ENCODE results near the gene ANKFN1.

The ANKFN1 gene

DNA sequence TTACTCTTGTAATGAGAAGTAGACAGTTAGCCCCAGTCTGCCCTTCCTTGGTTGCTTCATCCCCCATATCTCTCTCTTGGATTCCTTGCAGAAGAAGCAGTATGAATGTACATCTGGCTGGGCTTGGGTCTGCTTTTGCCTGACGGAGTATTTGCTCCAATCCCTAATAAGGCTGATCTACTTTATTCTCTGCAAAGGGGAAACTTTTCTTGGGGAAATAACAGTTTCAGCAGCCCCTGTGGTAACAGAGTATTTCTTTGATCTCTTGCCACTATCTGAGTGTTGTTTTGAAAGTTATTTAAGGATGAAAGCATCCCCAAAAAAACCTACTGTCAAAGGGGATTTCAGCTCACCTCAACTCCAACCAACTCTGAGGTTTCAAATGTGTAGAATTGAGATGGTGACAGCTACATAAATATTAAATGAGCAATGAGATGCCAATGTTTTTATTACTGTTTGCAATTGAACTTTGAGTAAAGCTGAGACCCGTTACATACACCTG, 271.3 kb downstream of the ANKFN1 start:
- Histone ChIP-seq H3K36me3 (ENCODE audit: control insufficient read depth in 1 of 2, insufficient read depth in 2 of 2, low read length in 2 of 2) (no peaks in the 10 kb centered on the region), H3K9me3 (ENCODE audit: control insufficient read depth in 1 of 2, low read length in 2 of 2) (no peaks in the 10 kb centered on the region), H3K27ac (ENCODE audit: low read depth, low read length) (no peak overlapping the region), H3K4me3 (ENCODE audit: low read depth in 1 of 2, low read length in 2 of 2) (no peak overlapping the region), H3K27me3 (ENCODE audit: control insufficient read depth in 1 of 2, insufficient read depth in 2 of 2, low read length in 2 of 2) (no peaks in the 10 kb centered on the region), H3K9ac (ENCODE audit: low read depth in 1 of 2, low read length in 2 of 2) (no peak overlapping the region), H3K4me1 (ENCODE audit: control insufficient read depth in 1 of 2, insufficient read depth in 2 of 2, low read length in 2 of 2) (no peaks in the 10 kb centered on the region)

DNA sequence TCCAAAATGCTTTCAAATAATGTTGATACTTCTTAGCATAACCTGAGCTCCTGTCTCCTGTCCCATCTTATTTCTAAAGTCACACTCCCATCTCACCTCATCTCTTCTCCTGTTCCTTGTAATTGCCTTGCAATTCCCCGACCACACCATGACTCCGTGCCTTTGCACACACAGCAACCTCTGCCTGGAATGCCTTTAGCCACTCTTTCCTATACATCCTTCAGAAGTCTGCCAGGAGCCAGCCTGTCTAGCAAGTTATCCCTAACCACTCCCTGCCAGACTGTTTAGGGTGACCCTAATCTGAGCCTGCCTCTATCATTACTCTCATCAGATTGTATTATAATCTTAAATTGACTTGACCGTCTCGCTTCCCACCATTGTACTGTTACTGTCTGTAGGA, 272.2 kb downstream of the ANKFN1 start:
- Histone ChIP-seq H3K36me3 (ENCODE audit: control insufficient read depth in 1 of 2, insufficient read depth in 2 of 2, low read length in 2 of 2) (no peaks in the 10 kb centered on the region), H3K27me3 (ENCODE audit: control insufficient read depth in 1 of 2, insufficient read depth in 2 of 2, low read length in 2 of 2) (no peaks in the 10 kb centered on the region), H3K9ac (ENCODE audit: low read depth in 1 of 2, low read length in 2 of 2) (no peak overlapping the region), H3K27ac (ENCODE audit: low read depth, low read length) (no peak overlapping the region), H3K4me1 (ENCODE audit: control insufficient read depth in 1 of 2, insufficient read depth in 2 of 2, low read length in 2 of 2) (no peaks in the 10 kb centered on the region), H3K4me3 (ENCODE audit: low read depth in 1 of 2, low read length in 2 of 2) (no peak overlapping the region), H3K9me3 (ENCODE audit: control insufficient read depth in 1 of 2, low read length in 2 of 2) (no peaks in the 10 kb centered on the region)

DNA sequence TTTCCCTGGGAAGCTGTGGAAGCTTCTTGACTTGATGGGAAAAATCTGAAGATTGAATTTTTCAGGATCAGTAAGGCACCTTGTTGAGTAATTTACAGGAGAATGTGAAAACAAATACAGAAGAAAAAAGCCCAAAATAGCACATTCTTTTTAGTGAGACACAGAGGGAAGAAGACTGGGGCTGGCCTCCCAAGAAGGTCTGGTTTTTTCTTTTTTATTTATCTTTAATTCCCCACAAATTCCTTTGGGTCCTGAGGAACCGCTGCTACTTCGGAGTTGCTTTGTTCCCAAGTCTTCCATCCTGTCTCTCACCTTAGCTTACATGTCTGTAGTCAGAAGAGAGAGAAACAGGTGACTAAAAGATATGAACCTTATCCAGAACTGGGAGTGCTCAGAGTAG, 273.6 kb downstream of the ANKFN1 start:
- Histone ChIP-seq H3K4me3 (ENCODE audit: low read depth in 1 of 2, low read length in 2 of 2) (no peak overlapping the region), H3K4me1 (ENCODE audit: control insufficient read depth in 1 of 2, insufficient read depth in 2 of 2, low read length in 2 of 2) (no peaks in the 10 kb centered on the region), H3K27ac (ENCODE audit: low read depth, low read length) (no peak overlapping the region), H3K27me3 (ENCODE audit: control insufficient read depth in 1 of 2, insufficient read depth in 2 of 2, low read length in 2 of 2) (no peaks in the 10 kb centered on the region), H3K36me3 (ENCODE audit: control insufficient read depth in 1 of 2, insufficient read depth in 2 of 2, low read length in 2 of 2) (no peaks in the 10 kb centered on the region), H3K9me3 (ENCODE audit: control insufficient read depth in 1 of 2, low read length in 2 of 2) (no peaks in the 10 kb centered on the region), H3K9ac (ENCODE audit: low read depth in 1 of 2, low read length in 2 of 2) (no peak overlapping the region)

DNA sequence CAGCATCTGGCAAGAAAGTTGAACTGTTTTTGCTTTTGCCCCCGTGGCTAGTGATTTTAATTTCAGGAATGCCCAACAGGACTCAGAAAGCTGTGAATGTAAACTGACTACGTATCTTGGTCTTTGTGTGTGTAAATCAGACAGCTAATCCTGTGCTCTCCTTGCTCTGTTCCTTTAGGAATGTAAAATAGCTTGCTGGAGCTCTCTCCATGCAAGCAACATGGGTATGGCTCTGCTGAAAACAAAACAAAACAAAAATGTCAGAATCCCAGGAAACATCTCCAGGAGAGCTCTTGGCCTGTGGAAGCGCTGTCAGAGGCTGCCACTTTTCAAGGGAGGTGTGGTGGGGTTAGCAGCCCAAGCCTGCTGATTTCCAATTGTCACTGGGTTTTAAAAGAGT, 278.5 kb downstream of the ANKFN1 start:
- no peak overlapping the region for H3K9ac ChIP-seq (ENCODE audit: low read depth in 1 of 2, low read length in 2 of 2)
- no peaks in the 10 kb centered on the region for H3K27me3 ChIP-seq (ENCODE audit: control insufficient read depth in 1 of 2, insufficient read depth in 2 of 2, low read length in 2 of 2)
- H3K4me1 ChIP-seq (ENCODE audit: control insufficient read depth in 1 of 2, insufficient read depth in 2 of 2, low read length in 2 of 2), result no peaks in the 10 kb centered on the region
- no peaks in the 10 kb centered on the region for H3K36me3 ChIP-seq (ENCODE audit: control insufficient read depth in 1 of 2, insufficient read depth in 2 of 2, low read length in 2 of 2)
- no peak overlapping the region for H3K4me3 ChIP-seq (ENCODE audit: low read depth in 1 of 2, low read length in 2 of 2)
- no peak overlapping the region for H3K27ac ChIP-seq (ENCODE audit: low read depth, low read length)
- H3K9me3 ChIP-seq (ENCODE audit: control insufficient read depth in 1 of 2, low read length in 2 of 2), result no peaks in the 10 kb centered on the region

DNA sequence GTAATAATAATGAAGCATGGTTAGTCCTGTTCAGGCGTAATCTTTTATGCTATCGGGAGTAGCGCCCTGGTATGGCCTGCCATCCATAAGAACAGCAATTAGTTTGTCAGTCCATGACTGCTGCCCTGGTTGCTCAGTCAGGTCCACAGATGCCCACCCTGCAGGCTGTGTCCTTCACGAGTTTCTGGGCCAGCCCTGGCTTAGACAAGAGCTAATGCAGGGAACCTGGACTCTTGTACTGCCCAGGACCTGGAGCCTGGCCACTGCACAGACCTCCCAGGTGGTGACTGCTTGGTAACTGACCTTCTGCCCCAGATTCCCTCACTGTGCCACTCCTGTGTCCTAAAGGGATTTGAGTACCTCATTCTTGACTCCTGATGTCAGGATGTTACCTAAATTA, 279.2 kb downstream of the ANKFN1 start:
- no peaks in the 10 kb centered on the region for H3K4me1 ChIP-seq (ENCODE audit: control insufficient read depth in 1 of 2, insufficient read depth in 2 of 2, low read length in 2 of 2)
- no peak overlapping the region for H3K4me3 ChIP-seq (ENCODE audit: low read depth in 1 of 2, low read length in 2 of 2)
- H3K27me3 ChIP-seq (ENCODE audit: control insufficient read depth in 1 of 2, insufficient read depth in 2 of 2, low read length in 2 of 2), result no peaks in the 10 kb centered on the region
- no peak overlapping the region for H3K27ac ChIP-seq (ENCODE audit: low read depth, low read length)
- no peaks in the 10 kb centered on the region for H3K36me3 ChIP-seq (ENCODE audit: control insufficient read depth in 1 of 2, insufficient read depth in 2 of 2, low read length in 2 of 2)
- no peaks in the 10 kb centered on the region for H3K9me3 ChIP-seq (ENCODE audit: control insufficient read depth in 1 of 2, low read length in 2 of 2)
- H3K9ac ChIP-seq (ENCODE audit: low read depth in 1 of 2, low read length in 2 of 2), result no peak overlapping the region

DNA sequence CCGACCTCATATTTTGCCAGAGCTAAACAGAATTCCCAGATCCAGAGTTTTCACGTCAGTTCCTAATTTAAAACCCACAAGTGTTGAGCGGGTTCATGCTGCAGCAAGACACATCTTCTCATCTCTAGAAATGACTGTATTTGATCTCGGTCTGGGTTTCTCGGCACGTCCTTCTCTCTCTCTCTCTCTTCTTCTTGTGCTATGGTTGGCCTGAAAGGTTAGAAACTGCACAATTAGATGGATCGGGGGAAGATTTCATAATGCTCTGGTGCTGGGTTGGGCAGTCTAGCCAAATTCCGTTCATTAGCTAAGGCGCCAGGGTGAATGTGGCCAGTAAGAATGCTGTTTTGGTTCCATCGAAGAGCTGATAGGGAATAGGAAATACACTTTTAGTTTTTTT, 281.3 kb downstream of the ANKFN1 start:
- Histone ChIP-seq H3K9ac (ENCODE audit: low read depth in 1 of 2, low read length in 2 of 2) (no peak overlapping the region), H3K4me1 (ENCODE audit: control insufficient read depth in 1 of 2, insufficient read depth in 2 of 2, low read length in 2 of 2) (no peaks in the 10 kb centered on the region), H3K36me3 (ENCODE audit: control insufficient read depth in 1 of 2, insufficient read depth in 2 of 2, low read length in 2 of 2) (no peaks in the 10 kb centered on the region), H3K4me3 (ENCODE audit: low read depth in 1 of 2, low read length in 2 of 2) (no peak overlapping the region), H3K27me3 (ENCODE audit: control insufficient read depth in 1 of 2, insufficient read depth in 2 of 2, low read length in 2 of 2) (no peaks in the 10 kb centered on the region), H3K9me3 (ENCODE audit: control insufficient read depth in 1 of 2, low read length in 2 of 2) (no peaks in the 10 kb centered on the region), H3K27ac (ENCODE audit: low read depth, low read length) (no peak overlapping the region)

DNA sequence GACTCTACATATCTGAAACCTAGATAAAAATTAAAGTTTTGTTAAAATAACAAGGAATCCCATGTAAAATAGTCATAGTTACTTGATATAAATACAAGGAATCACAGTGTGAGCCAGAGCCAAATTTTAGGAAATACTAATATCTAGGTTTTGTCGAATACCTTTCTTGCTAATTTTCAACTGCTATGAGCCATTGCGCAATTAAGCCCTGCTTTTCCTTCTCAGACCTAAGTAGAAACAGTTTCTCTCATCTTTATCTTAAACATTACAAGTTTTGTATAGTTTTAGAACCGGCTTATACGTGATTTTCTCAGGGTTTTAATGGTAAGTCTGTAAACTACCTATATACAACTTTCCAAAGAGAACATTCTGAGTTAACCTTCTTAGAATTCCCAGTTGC, 282.9 kb downstream of the ANKFN1 start:
- H3K9me3 ChIP-seq (ENCODE audit: control insufficient read depth in 1 of 2, low read length in 2 of 2), result no peaks in the 10 kb centered on the region
- no peaks in the 10 kb centered on the region for H3K4me1 ChIP-seq (ENCODE audit: control insufficient read depth in 1 of 2, insufficient read depth in 2 of 2, low read length in 2 of 2)
- H3K27me3 ChIP-seq (ENCODE audit: control insufficient read depth in 1 of 2, insufficient read depth in 2 of 2, low read length in 2 of 2), result no peaks in the 10 kb centered on the region
- no peaks in the 10 kb centered on the region for H3K36me3 ChIP-seq (ENCODE audit: control insufficient read depth in 1 of 2, insufficient read depth in 2 of 2, low read length in 2 of 2)
- no peak overlapping the region for H3K4me3 ChIP-seq (ENCODE audit: low read depth in 1 of 2, low read length in 2 of 2)
- H3K27ac ChIP-seq (ENCODE audit: low read depth, low read length), result no peak overlapping the region
- H3K9ac ChIP-seq (ENCODE audit: low read depth in 1 of 2, low read length in 2 of 2), result no peak overlapping the region

DNA sequence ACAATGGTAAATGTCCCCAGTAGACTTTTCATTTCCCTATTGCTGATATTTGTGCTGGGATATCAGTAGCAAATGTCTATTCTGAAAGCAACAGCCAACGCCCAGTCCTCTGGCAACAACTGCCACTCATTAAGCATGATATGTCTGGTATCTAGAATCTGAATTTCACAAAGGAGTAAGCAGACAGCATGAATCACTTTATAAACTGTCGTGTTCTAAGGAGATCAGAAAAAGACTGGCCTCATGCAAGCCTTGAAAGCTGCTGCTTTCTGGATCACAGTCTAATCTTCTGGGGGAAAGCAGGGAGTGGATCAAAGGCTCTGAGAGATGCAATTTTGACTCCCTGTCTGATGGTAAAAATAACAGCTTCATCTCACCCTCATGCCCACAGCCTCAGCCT, 287.1 kb downstream of the ANKFN1 start:
- Histone ChIP-seq H3K4me3 (ENCODE audit: low read depth in 1 of 2, low read length in 2 of 2) (no peak overlapping the region), H3K36me3 (ENCODE audit: control insufficient read depth in 1 of 2, insufficient read depth in 2 of 2, low read length in 2 of 2) (no peaks in the 10 kb centered on the region), H3K27me3 (ENCODE audit: control insufficient read depth in 1 of 2, insufficient read depth in 2 of 2, low read length in 2 of 2) (no peaks in the 10 kb centered on the region), H3K27ac (ENCODE audit: low read depth, low read length) (no peak overlapping the region), H3K9ac (ENCODE audit: low read depth in 1 of 2, low read length in 2 of 2) (no peak overlapping the region), H3K9me3 (ENCODE audit: control insufficient read depth in 1 of 2, low read length in 2 of 2) (no peaks in the 10 kb centered on the region), H3K4me1 (ENCODE audit: control insufficient read depth in 1 of 2, insufficient read depth in 2 of 2, low read length in 2 of 2) (no peaks in the 10 kb centered on the region)

DNA sequence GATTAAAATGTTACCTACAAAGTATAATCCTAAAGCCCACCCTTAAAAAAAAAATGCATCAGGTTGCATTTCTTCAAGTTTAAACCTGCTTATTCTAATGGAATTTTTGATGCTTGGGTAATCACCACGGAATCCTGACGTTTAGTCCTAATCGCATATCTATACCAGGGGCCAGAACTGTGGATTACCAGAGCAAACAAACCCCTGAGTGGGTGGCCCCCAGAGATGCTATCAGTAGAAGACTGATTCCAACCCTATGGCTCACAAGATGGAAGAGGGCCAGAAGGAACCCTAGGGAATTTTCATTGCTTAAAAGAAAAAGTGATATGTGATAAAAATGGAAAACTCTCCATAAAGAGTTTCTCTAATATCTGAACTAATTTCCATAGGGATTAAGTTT, 288.0 kb downstream of the ANKFN1 start:
- Histone ChIP-seq H3K27ac (ENCODE audit: low read depth, low read length) (no peak overlapping the region), H3K27me3 (ENCODE audit: control insufficient read depth in 1 of 2, insufficient read depth in 2 of 2, low read length in 2 of 2) (no peaks in the 10 kb centered on the region), H3K9me3 (ENCODE audit: control insufficient read depth in 1 of 2, low read length in 2 of 2) (no peaks in the 10 kb centered on the region), H3K36me3 (ENCODE audit: control insufficient read depth in 1 of 2, insufficient read depth in 2 of 2, low read length in 2 of 2) (no peaks in the 10 kb centered on the region), H3K9ac (ENCODE audit: low read depth in 1 of 2, low read length in 2 of 2) (no peak overlapping the region), H3K4me3 (ENCODE audit: low read depth in 1 of 2, low read length in 2 of 2) (no peak overlapping the region), H3K4me1 (ENCODE audit: control insufficient read depth in 1 of 2, insufficient read depth in 2 of 2, low read length in 2 of 2) (no peaks in the 10 kb centered on the region)

DNA sequence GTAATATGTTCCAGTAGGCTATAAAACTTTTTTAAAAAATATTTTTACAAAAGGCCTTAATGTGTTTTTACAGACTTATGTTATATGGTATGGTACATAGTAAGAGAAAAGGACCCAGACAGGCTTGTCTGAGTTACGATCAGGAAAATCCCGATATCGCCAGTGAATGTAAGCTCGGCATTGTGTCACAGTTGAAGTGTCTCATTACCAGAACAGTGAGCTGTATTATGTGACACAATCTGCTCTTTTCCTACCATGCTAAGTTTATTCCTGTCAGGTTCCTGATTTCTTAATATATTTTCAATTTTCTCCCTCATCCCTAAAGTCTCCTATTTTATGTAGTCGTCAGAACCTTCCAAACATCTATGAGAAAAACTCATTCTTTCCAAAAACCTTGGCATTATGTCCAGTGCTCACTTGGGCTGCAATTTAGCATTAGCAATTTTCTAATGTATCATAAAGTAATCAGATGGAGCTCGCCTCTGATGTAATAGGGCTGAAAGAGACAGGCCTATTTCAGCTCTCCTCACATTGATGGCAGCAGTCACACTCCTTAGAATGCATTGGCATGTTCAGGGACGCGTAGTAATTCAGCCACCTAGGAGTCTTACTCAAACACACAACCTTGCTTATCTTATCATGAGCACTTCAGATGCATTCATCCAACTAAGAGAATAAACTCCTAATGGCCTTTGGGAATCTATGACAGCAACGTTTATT, 292.6 kb downstream of the ANKFN1 start:
- Histone ChIP-seq H3K9ac (ENCODE audit: low read depth in 1 of 2, low read length in 2 of 2) (no peak overlapping the region), H3K36me3 (ENCODE audit: control insufficient read depth in 1 of 2, insufficient read depth in 2 of 2, low read length in 2 of 2) (no peaks in the 10 kb centered on the region), H3K27me3 (ENCODE audit: control insufficient read depth in 1 of 2, insufficient read depth in 2 of 2, low read length in 2 of 2) (no peaks in the 10 kb centered on the region), H3K27ac (ENCODE audit: low read depth, low read length) (no peak overlapping the region), H3K4me3 (ENCODE audit: low read depth in 1 of 2, low read length in 2 of 2) (no peak overlapping the region), H3K9me3 (ENCODE audit: control insufficient read depth in 1 of 2, low read length in 2 of 2) (no peaks in the 10 kb centered on the region), H3K4me1 (ENCODE audit: control insufficient read depth in 1 of 2, insufficient read depth in 2 of 2, low read length in 2 of 2) (no peaks in the 10 kb centered on the region)

DNA sequence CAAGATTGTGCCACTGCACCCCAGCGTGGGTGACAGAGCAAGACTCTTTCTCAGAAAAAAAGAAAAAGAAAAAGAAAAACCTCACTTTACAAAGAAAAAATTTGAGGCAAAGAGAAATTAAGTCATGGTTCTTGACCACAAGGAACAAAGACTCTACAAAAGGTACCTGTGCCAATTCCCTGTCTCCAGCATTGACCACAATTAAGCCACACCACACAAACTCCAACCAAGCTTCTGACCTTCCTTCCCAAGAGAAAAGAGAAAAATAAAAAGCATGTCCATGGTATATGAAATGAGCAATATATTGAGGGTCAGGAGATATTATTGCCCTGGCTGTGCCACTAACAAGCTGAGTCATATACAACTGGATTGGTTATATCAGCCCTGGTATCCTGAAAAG, 293.9 kb downstream of the ANKFN1 start:
- Histone ChIP-seq H3K4me3 (ENCODE audit: low read depth in 1 of 2, low read length in 2 of 2) (no peak overlapping the region), H3K27me3 (ENCODE audit: control insufficient read depth in 1 of 2, insufficient read depth in 2 of 2, low read length in 2 of 2) (no peaks in the 10 kb centered on the region), H3K4me1 (ENCODE audit: control insufficient read depth in 1 of 2, insufficient read depth in 2 of 2, low read length in 2 of 2) (no peaks in the 10 kb centered on the region), H3K9me3 (ENCODE audit: control insufficient read depth in 1 of 2, low read length in 2 of 2) (no peaks in the 10 kb centered on the region), H3K27ac (ENCODE audit: low read depth, low read length) (no peak overlapping the region), H3K36me3 (ENCODE audit: control insufficient read depth in 1 of 2, insufficient read depth in 2 of 2, low read length in 2 of 2) (no peaks in the 10 kb centered on the region), H3K9ac (ENCODE audit: low read depth in 1 of 2, low read length in 2 of 2) (no peak overlapping the region)

Measured in duodenal mucosa (tissue), 2 donors.